ENCODE measurements around the gene FGF22. TPM values are rescaled to one million over a fixed set of nuclear protein-coding genes. Genes with fewer than 3 reads are reported as not detected.
A peak's percentile ranks its signal among the peaks of the same experiment; 100 is the strongest.
"Not testable (repeated sequence)": the region's sequence is repeated elsewhere in the genome, so short reads cannot be mapped to it uniquely, and the experiment has no call there.

The FGF22 gene
- total and polyA plus RNA-seq, 4 experiments from 2014 or later: 1.8 to 1.9 TPM; not detected in 2

DNA sequence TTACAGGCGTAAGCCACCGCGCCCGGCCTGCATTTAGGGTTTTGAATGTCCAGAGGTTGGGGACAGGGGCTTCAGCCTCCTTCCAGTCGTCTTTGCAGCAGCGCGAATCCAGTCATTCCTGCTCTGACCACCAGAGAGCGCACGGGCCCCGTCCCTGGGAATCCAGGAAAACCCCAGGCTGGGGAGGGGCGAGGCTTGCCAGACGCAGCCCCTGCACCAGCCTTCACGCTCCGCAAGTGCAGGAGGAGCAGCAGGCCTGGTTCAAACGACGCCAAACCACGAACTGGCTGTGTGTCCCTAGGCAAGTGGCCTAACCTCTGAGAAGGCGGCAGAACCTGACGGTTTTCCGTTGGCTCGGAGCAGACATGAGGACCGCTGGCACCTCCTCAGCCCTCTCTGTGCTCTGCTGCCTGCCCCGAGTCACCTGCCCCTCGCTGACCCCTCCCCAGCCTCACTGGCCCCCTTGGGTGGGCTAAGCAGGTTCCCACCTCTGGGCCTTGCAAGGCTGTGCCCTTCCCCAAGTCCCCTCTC is 25.3 kb downstream of the FGF22 start:
- ChIA-PET POLR2A (ENCODE audit: partially characterized antibody) (no interaction called here), CTCF (ENCODE audit: partially characterized antibody) (interaction anchor here (0.6 to 0.9 kb wide), 5 partner anchors 34 to 111 kb away, joined by 3 to 5 read pairs (median 3); no protein-coding TSS in a partner anchor)
- H3K27ac ChIP-seq (ENCODE audit: low read depth, low read length): no peak overlapping the region
- H3K36me3 Mint-ChIP-seq: peaks cover 3 to 22% of the 10 kb centered on the region in 2 donors
- DNase-seq: peak; percentile 69 to 86 (median 75)
- H3K27me3 Mint-ChIP-seq: peaks cover 2 to 8% of the 10 kb centered on the region in 2 donors
- H3K4me3 Mint-ChIP-seq: peak overlapping the region; percentile 51 to 83 (median 74)
- H3K4me1 ChIP-seq (ENCODE audit: insufficient read depth, low read length): peaks cover 27% of the 10 kb centered on the region
- peaks cover 4 to 40% (median 22%) of the 10 kb centered on the region in 4 donors for H3K4me1 Mint-ChIP-seq
- H3K9me3 Mint-ChIP-seq: peaks cover 0 to 9% (median 0%) of the 10 kb centered on the region in 8 donors
- H3K27ac Mint-ChIP-seq: peak overlapping the region; percentile 61 to 97 (median 88)
- H3K27me3 ChIP-seq (ENCODE audit: insufficient read depth, low read length): no peaks in the 10 kb centered on the region
- no peaks in the 10 kb centered on the region for H3K9me3 ChIP-seq (ENCODE audit: control insufficient read depth in 1 of 2, low read length in 2 of 2)
- no peaks in the 10 kb centered on the region for H3K36me3 ChIP-seq (ENCODE audit: insufficient read depth, low read length)
- H3K4me3 ChIP-seq (ENCODE audit: low read length in 2 of 2): no peak overlapping the region
- intact Hi-C loops (cut with micrococcal nuclease): loop anchor here (1.0 kb wide), 1 partner anchor 69 kb away; no protein-coding TSS in a partner anchor

DNA sequence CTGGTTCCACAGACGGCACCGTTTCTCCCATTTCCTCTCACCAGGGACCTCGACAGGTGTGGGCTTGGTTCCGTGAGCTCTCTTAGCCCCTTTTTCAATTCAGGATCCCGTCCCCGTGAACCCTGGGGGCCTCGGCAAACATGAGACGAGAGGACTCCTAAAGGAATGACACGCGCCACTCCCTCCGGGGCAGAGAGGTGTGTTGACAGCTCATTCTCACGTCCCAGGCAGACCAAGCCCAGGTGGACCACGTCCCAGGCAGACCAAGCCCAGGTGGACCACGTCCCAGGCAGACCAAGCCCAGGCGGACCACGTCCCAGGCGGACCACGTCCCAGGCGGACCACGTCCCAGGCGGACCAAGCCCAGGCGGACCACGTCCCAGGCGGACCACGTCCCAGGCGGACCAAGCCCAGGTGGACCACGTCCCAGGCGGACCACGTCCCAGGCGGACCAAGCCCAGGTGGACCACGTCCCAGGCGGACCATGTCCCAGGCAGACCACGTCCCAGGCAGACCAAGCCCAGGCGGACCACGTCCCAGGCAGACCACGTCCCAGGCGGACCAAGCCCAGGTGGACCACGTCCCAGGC is 27.4 kb downstream of the FGF22 start:
- H3K27ac ChIP-seq (ENCODE audit: low read depth, low read length); H3K27me3 ChIP-seq (ENCODE audit: insufficient read depth, low read length); H3K9me3 ChIP-seq (ENCODE audit: control insufficient read depth in 1 of 2, low read length in 2 of 2); H3K36me3 Mint-ChIP-seq; DNase-seq; intact Hi-C loops (cut with micrococcal nuclease); H3K27me3 Mint-ChIP-seq; H3K36me3 ChIP-seq (ENCODE audit: insufficient read depth, low read length); H3K9me3 Mint-ChIP-seq; H3K4me3 ChIP-seq (ENCODE audit: low read length in 2 of 2): not testable (repeated sequence)
- Mint-ChIP-seq H3K27ac (peak overlapping the region in 1 of 7 donors; percentile 16), H3K4me3 (peak overlapping the region in 1 of 8 donors; percentile 36), H3K4me1 (peaks cover 2 to 20% (median 14%) of the 10 kb centered on the region in 4 donors)
- CTCF ChIA-PET (ENCODE audit: partially characterized antibody): interaction anchor here (0.9 to 1.2 kb wide), 3 partner anchors 11 to 70 kb away, joined by 3 read pairs; no protein-coding TSS in a partner anchor
- peaks cover 19% of the 10 kb centered on the region for H3K4me1 ChIP-seq (ENCODE audit: insufficient read depth, low read length)
- POLR2A ChIA-PET (ENCODE audit: partially characterized antibody): interaction anchor here (0.6 kb wide), 1 partner anchor 8 kb away, joined by 3 read pairs; no protein-coding TSS in a partner anchor

DNA sequence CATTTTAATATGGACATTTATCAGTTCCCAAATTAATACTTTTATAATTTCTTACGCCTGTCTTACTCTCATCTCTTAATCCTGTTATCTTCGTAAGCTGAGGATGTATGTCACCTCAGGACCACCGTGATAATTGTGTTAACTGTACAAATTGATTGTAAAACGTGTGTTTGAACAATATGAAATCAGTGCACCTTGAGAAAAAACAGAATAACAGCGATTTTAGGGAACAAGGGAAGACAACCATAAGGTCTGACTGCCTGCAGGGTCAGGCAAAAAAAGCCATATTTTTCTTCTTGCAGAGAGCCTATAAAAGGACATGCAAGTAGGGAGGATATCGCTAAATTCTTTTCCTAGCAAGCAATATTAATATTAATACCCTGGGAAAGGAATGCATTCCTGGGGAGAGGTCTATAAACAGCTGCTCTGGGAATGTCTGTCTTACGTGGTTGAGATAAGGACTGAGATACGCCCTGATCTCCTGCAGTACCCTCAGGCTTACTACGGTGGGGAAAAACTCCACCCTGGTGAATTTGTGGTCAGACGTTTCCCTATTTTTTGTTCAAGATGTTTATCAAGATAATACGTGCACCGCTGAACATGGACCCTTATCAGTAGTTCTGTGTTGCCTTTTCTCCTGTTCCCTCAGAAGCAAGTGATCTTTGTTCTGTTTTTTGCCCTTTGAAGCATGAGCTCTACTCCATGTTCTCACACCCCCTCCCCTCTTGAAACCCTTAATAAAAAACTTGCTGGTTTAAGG is 29.2 kb downstream of the FGF22 start:
- H3K27me3 ChIP-seq (ENCODE audit: insufficient read depth, low read length); H3K27ac ChIP-seq (ENCODE audit: low read depth, low read length); H3K9me3 Mint-ChIP-seq; H3K27me3 Mint-ChIP-seq; H3K36me3 Mint-ChIP-seq; H3K4me3 ChIP-seq (ENCODE audit: low read length in 2 of 2); H3K4me3 Mint-ChIP-seq; intact Hi-C loops (cut with micrococcal nuclease); DNase-seq; H3K9me3 ChIP-seq (ENCODE audit: control insufficient read depth in 1 of 2, low read length in 2 of 2); CTCF ChIA-PET (ENCODE audit: partially characterized antibody); H3K36me3 ChIP-seq (ENCODE audit: insufficient read depth, low read length): not testable (repeated sequence)
- H3K4me1 ChIP-seq (ENCODE audit: insufficient read depth, low read length): peaks cover 12% of the 10 kb centered on the region
- POLR2A ChIA-PET (ENCODE audit: partially characterized antibody): interaction anchor here (1.2 kb wide), 1 partner anchor 128 kb away, joined by 4 read pairs; no protein-coding TSS in a partner anchor
- H3K27ac Mint-ChIP-seq: peak overlapping the region in 1 of 7 donors; percentile 14
- peaks cover 0 to 14% (median 8%) of the 10 kb centered on the region in 4 donors for H3K4me1 Mint-ChIP-seq

DNA sequence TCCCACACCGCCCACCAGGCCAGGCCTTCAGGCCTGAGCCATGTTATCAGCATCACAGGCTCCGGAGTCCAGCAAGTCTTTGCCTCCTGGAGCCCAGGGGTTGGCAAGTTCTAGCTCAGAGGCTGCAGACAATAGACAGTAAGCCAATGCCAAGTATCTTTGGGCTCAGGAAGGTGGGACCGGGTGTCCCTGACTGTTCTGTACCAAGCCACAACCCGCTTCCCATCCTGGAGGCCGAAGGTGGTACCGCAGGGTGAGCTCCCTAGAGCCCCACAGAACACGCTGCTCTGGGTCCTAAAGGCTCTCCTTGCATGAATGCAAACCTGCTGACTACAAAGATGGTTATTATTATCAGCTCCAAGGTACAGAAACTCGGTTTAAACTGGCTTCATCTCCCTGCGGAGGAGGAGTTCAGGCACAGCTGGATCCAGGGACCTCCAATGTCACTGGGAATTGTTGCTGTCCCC is 31.0 kb downstream of the FGF22 start:
- H3K9me3 Mint-ChIP-seq: peaks cover 0 to 7% (median 0%) of the 10 kb centered on the region in 8 donors
- H3K27ac ChIP-seq (ENCODE audit: low read depth, low read length): no peak overlapping the region
- intact Hi-C loops (cut with micrococcal nuclease): no loop called here
- DNase-seq: peak in 1 of 5 donors; percentile 25
- H3K27me3 Mint-ChIP-seq: peaks cover 11 to 20% of the 10 kb centered on the region in 2 donors
- H3K36me3 ChIP-seq (ENCODE audit: insufficient read depth, low read length): no peaks in the 10 kb centered on the region
- no peak overlapping the region for H3K4me3 Mint-ChIP-seq
- no peak overlapping the region for H3K27ac Mint-ChIP-seq
- H3K4me1 ChIP-seq (ENCODE audit: insufficient read depth, low read length): no peaks in the 10 kb centered on the region
- H3K27me3 ChIP-seq (ENCODE audit: insufficient read depth, low read length): peaks cover 2% of the 10 kb centered on the region
- no peaks in the 10 kb centered on the region for H3K36me3 Mint-ChIP-seq
- no peaks in the 10 kb centered on the region for H3K9me3 ChIP-seq (ENCODE audit: control insufficient read depth in 1 of 2, low read length in 2 of 2)
- POLR2A ChIA-PET (ENCODE audit: partially characterized antibody): interaction anchor here (0.8 kb wide), 1 partner anchor 9 kb away, joined by 3 read pairs; no protein-coding TSS in a partner anchor
- H3K4me1 Mint-ChIP-seq: peaks cover 0 to 6% (median 2%) of the 10 kb centered on the region in 4 donors
- CTCF ChIA-PET (ENCODE audit: partially characterized antibody): no interaction called here
- no peak overlapping the region for H3K4me3 ChIP-seq (ENCODE audit: low read length in 2 of 2)

DNA sequence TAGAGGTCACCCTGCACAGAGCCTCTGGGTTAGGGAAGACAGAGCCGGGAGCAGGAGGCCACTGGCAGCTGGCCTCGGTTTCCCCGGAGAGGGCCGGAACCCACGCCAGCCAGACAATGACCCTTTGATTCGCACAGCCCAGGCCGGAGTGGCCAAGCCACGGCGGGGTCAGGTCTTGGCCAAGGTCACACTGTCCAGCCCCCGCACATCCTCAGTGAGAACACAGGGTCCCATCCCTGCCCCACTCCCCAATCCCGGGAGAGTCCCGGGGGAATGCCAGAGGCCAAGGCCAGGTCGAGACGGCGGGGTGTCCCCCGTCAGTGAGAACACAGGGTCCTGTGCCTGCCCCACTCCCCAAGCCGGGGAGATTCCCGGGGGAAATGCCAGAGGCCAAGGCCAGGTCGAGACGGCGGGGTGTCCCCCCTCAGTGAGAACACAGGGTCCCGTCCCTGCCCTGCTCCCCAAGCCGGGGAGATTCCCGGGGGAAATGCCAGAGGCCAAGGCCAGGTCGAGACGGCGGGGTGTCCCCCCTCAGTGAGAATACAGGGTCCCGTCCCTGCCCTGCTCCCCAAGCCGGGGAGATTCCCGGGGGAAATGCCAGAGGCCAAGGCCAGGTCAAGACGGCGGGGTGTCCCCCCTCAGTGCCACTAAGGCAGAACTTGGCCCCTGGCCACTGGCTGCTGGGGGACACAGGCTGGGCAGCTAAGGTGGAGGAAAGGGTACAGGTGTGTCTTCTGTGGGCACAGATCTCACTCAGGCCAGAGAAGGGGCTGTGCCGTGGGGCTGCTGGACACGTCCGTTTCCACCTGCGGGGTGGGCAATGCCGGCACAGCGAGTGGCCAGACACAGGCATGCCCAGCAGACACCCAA is 34.8 kb downstream of the FGF22 start:
- no peaks in the 10 kb centered on the region for H3K9me3 Mint-ChIP-seq
- Histone ChIP-seq H3K4me3 (ENCODE audit: low read length in 2 of 2) (no peak overlapping the region), H3K36me3 (ENCODE audit: insufficient read depth, low read length) (no peaks in the 10 kb centered on the region), H3K4me1 (ENCODE audit: insufficient read depth, low read length) (peaks cover 6% of the 10 kb centered on the region), H3K27me3 (ENCODE audit: insufficient read depth, low read length) (peaks cover 5% of the 10 kb centered on the region), H3K27ac (ENCODE audit: low read depth, low read length) (no peak overlapping the region), H3K9me3 (ENCODE audit: control insufficient read depth in 1 of 2, low read length in 2 of 2) (no peaks in the 10 kb centered on the region)
- ChIA-PET POLR2A (ENCODE audit: partially characterized antibody) (interaction anchor here (0.5 kb wide), 1 partner anchor 8 kb away, joined by 3 read pairs; no protein-coding TSS in a partner anchor), CTCF (ENCODE audit: partially characterized antibody) (no interaction called here)
- peak overlapping the region in 2 of 7 donors; percentile 35 to 75 for H3K27ac Mint-ChIP-seq
- H3K4me3 Mint-ChIP-seq: no peak overlapping the region
- peaks cover 15 to 17% of the 10 kb centered on the region in 2 donors for H3K27me3 Mint-ChIP-seq
- H3K36me3 Mint-ChIP-seq: no peaks in the 10 kb centered on the region
- peaks cover 0 to 6% (median 3%) of the 10 kb centered on the region in 4 donors for H3K4me1 Mint-ChIP-seq
- peak in 1 of 5 donors; percentile 37 for DNase-seq
- intact Hi-C loops (cut with micrococcal nuclease): no loop called here

DNA sequence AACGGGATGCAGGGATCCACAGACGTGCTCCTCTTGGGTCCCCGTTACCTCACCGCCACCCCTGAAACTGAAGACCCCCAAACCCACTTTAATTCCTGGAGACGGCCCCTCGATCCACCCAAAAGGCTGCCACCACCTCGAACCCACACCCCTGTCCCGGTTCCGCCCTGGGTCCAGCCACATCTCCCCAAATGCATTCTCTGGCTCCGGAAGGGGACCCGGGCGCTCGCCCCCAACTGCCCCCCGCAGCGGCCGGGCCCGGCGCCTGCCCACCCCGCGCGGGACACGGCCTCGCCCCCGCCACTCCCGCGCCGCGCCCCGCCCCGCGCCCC is 36.3 kb downstream of the FGF22 start:
- ChIA-PET CTCF (ENCODE audit: partially characterized antibody) (interaction anchor here (1.0 kb wide), 1 partner anchor 88 kb away, joined by 4 read pairs; no protein-coding TSS in a partner anchor), POLR2A (ENCODE audit: partially characterized antibody) (interaction anchor here (1.0 to 1.1 kb wide), 2 partner anchors 13 to 101 kb away, joined by 3 read pairs; partner anchors contain the start of gene RNF126)
- no peaks in the 10 kb centered on the region for H3K36me3 Mint-ChIP-seq
- peaks cover 0 to 11% (median 3%) of the 10 kb centered on the region in 4 donors for H3K4me1 Mint-ChIP-seq
- intact Hi-C loops (cut with micrococcal nuclease): no loop called here
- Histone ChIP-seq H3K4me3 (ENCODE audit: low read length in 2 of 2) (no peak overlapping the region), H3K27ac (ENCODE audit: low read depth, low read length) (no peak overlapping the region), H3K9me3 (ENCODE audit: control insufficient read depth in 1 of 2, low read length in 2 of 2) (no peaks in the 10 kb centered on the region), H3K4me1 (ENCODE audit: insufficient read depth, low read length) (peaks cover 7% of the 10 kb centered on the region), H3K36me3 (ENCODE audit: insufficient read depth, low read length) (no peaks in the 10 kb centered on the region), H3K27me3 (ENCODE audit: insufficient read depth, low read length) (peaks cover 5% of the 10 kb centered on the region)
- no peak overlapping the region for H3K27ac Mint-ChIP-seq
- DNase-seq: no peak
- peaks cover 0 to 4% (median 0%) of the 10 kb centered on the region in 8 donors for H3K9me3 Mint-ChIP-seq
- H3K27me3 Mint-ChIP-seq: peaks cover 15 to 17% of the 10 kb centered on the region in 2 donors
- peak overlapping the region in 1 of 8 donors; percentile 51 for H3K4me3 Mint-ChIP-seq
